EH (cell line): ENCODE data around the gene POLL.
"Not testable (repeated sequence)": the region's sequence is repeated elsewhere in the genome, so short reads cannot be mapped to it uniquely, and the experiment has no call there.

Source experiments
- DNase-seq: peaks from one replicate; pipeline ENCODE4 v3.0.0-alpha.2; 2015; ENCODE audit warnings: low read depth

Gene POLL

DNA sequence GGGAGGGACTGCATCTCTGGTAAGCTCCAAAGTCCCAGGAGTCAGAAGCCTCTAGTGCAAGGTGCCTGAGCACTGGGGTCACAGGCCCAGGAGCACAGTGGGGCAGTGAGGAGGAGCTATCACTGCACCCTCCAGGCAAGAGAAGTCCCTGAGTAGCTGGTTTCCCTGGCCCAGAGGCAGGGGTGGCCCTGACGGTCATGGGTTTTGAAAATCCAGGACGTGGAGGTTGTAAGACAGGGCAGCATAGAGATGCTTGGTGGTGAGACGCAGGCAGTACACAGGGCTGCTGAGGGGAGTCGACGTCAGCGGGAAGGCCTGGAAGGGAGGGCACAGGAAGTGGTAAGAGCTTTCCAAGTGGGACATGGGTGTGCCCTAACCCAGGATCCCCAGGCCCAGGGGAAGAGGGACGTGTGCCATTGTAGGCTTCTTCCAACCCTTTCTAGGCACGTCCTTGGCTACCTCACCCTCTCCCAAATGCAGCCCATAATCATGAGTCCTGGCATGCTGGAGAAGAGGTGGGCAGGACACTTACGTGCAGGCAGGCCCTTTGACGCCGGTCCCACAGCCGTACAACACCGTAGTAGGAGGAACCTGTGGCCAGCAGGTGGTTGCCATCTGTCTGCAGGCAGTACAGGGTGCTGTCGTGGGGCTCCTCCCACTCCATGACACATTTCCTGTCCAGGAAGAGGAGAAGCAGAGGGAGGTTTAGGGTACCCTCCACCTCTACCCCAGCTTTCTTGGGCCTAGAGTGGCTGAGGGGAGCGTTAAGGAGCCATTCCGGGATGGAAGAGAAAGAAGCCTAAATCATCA is 23.2 kb upstream of the POLL start:
- peak; percentile 28 for DNase-seq

- DNase-seq: peak; percentile 50
Observed at GRCh38 chr10:101609481-101609880, 21.4 kb upstream of the POLL start.

DNA sequence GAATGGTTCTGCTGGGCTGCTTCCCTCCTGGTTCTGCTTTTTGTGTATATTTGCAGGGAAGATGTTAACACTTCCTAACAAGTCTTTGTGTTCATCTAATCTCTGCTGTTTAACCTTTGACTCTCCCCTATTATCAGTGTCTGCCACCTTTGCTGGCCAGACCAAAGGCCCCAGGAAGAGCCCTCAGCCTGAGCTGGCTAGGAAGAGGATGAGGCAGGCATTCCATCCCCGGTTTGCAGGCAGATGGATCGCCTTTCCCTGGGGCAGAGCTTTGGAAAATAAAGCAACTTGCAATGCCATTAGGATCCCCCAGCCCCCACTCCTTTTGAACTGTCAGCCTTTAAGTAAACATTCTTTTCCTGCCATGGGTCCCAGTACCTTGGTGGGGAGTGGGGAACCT is 19.1 kb upstream of the POLL start:
- no peak for DNase-seq

- peak; percentile 81 for DNase-seq
Observed at GRCh38 chr10:101602761-101603398, 14.8 kb upstream of the POLL start.

DNA sequence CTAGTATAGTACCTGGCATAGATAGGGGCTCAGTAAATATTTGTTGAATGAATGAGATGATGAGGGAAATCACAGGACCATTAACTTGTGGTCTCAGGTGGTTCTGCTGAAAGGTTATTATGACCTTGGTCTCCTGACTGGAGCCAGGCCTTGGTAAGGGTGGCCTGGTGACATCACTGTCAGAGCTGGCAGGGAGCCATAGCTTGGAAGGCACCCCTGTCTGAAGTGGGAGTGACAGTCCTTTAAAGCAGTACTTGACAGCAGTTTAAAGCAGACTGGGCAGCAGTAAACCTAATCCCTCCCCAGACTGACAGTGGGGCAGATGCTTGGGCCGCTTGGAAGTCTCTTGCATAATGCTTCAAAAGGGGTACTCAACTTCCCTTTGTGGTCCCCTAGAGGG is 13.5 kb upstream of the POLL start:
- no peak for DNase-seq

GRCh38 chr10:101597091-101597900 is 9.2 kb upstream of the POLL start:
- no peak for DNase-seq

DNA sequence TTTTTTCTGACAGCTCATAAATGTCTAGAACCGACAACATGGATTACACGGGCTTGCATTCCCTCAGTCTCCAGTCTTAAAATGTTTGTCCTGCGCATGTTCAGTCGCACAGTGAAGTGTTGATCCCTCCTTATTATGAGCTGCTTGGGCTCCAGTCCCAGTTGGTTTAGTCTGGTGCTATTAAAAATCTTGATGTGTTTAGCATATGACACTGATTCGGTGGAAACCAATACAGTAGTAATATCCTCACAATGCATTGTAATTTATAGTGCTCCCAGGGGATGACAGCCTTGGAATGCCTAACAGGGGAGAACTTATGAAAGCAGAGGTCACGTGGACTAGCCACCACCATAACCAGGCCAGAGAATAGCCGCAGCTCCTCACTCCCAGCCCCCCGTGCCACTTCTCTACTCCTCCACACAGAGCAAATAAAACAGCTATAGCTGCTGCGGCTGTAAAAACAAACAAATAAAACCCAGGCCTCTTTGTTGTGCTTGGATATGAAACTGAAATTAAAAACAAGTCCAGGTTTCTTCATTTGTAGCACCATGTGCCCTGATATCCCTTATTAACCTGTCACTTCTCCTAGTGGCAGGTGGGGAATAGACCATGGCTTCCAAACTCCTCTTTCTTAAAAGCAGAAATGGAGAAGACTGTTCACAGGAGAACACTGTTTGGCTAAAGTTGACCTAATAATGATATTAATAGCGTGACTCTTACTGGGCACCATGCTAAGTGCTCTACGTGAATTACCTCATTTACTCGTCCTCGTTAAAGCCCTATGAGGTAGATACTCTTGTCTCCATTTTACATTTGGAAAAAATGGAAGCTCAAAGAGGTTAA is 7.8 kb upstream of the POLL start:
- DNase-seq: no peak

- DNase-seq: not testable (repeated sequence)
Observed at GRCh38 chr10:101593331-101593730, 5.3 kb upstream of the POLL start.

DNA sequence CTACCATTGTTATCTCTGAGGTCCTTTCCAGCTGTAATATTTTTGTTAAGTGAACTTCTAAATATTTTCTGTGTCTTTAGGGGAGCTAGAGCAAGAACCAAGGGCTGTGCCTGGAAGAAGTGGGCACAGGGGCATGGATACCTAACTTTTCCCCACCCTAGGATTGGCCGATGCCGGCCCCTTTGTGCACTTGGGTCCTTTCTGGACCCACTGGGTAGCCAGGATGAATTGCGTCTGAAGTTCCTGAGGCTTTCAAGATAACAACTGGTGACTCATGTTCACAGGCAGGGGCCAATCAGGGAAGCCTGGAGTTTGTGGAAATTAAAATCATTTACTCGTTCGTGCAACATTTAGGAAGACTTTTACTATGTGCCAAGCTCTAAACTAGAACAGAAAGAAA is 822 bp upstream of the POLL start:
- DNase-seq: peak; percentile 42

GRCh38 chr10:101585841-101586240 is 2.2 kb downstream of the POLL start:
- no peak for DNase-seq

GRCh38 chr10:101580486-101581399 is 7.3 kb downstream of the POLL start:
- DNase-seq: no peak

DNA sequence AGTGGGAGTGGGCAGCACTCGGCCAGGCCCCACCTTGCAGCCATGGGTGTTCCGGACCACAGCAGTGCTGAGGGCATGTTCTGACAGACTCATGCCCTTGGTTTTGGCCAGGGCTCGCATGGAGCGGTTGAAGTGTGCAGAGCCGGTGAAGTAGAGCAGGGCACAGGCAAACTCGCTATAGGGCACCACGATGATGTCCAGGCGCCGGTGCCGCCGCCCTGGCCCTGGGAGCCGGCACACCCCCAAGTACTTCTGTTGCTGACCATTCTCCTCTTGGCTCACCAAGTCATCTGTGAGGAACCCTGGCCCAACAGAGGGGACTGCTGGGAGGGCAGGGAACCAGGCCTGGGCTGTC is 8.6 kb downstream of the POLL start:
- no peak for DNase-seq

- DNase-seq: no peak
Observed at GRCh38 chr10:101578803-101579515, 9.1 kb downstream of the POLL start.

GRCh38 chr10:101578192-101578591 is 9.9 kb downstream of the POLL start:
- no peak for DNase-seq

DNA sequence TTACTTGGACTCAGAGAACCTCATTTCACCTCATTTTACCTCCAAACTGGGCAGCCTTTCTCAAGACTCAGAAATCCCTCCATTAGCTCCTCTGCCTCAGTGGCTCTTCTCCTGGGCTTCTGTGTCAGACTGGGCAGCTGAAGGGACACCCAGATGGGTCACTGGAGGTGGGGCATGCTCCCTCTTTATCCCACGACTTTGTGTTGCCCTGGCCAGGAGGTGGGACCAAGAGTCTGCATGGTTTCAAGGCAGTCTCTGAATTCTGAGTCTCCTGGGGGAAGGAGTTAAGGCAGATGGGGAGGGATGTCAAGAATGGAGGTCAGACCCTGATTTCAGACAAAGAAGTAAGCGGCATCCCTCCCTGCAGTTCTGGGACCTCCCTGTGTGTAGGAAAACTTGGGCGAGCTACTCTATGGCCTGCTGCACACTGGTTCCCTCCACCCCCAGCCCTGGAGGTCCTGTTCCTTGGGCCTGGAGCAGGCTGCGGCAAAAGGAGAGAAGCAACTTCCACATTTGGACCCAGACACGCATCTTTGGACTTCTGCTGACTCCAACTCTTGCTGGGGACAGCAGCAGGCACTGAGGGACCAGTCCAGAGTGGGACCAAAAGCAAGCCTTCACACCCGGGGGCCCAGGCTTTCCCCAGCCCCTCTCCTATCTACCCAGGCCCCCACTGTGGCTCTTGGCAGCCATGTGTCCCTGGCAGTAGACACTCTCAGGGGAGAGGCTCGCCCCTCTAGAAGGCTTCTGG is 10.8 kb downstream of the POLL start:
- DNase-seq: no peak

DNA sequence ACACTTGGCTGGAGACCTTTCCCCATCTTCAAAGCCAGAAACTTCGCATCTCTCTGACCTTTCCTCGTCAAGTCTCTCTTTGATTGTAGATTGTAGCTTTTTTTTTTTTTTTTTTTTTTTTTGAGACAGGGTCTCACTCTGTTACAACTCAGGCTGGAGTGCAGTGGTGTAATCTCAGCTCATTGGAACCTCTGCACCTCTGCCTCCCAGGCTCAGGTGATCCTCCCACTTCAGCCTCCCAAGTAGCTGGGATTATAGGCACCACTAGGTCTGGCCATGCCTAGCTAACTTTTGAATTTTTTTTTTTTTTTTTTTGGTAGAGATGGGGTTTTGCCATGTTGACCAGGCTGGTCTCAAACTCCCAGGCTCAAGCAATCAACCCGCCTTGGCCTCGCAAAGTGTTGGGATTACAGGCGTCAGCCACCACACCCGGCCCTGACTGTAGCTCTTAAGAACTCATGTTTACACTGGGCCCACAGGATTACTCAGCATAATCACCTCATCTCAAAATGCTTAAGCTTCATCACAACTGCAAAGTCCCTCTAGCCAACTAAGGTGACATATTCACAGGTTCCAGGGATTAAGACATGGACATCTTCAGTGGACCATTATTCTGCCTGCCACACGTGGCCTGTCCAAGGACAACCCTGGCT is 11.7 kb downstream of the POLL start:
- peak; percentile 37 for DNase-seq

DNA sequence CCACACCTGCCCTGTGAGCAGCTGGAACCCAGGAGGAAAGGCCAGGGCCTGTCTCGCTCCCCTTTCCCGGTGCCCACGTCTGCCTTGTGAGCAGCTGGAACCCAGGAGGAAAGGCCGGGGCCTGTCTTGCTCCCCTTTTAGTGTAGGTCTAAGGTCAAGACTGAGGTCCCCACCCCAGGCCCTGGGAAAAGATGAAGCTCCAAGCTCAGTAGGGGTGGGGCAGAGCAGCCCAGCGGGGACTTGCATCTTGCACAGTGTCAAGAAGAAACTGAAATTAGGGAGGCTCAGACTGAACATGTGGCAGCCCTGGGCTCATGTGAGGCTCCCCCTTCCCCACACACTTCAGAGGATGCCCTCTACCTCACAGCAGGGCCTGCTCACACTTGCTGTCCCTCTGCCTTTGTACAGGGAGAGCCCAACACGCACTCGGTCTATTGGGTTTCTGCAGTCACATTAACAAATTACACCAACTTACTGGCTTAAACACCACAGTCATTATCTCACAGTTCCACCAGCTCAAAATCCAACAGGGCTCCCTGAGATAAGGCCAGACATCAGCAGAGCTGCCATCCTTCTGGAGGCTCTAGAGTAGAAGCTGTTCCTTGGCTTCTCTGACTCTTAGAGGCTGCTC is 12.4 kb downstream of the POLL start:
- no peak for DNase-seq

- no peak for DNase-seq
Observed at GRCh38 chr10:101575091-101575490, 13.0 kb downstream of the POLL start.
